AG04449 (cell line): ENCODE data around the gene ZNHIT1.
"Not testable (repeated sequence)": the region's sequence is repeated elsewhere in the genome, so short reads cannot be mapped to it uniquely, and the experiment has no call there.

ENCODE experiments used
- CTCF ChIA-PET: fragments of 350-600 bp; formaldehyde crosslinking; extraction: SDS; loops from one replicate; lab custom pipeline; 2021; ENCODE audit warnings: antibody characterized with exemption; lab: Yijun Ruan, JAX
- POLR2A ChIA-PET: fragments of 400-600, 350-600 bp; formaldehyde crosslinking; extraction: SDS; loops from one replicate; lab custom pipeline; 2020; ENCODE audit warnings: antibody characterized with exemption, inconsistent platforms; lab: Yijun Ruan, JAX
- DNase-seq: peaks from one replicate; pipeline ENCODE4 v3.0.0-alpha.2; 2010; ENCODE audit warnings: low read depth, low spot score
- H3K4me3 ChIP-seq: 2 replicates; pipeline ENCODE4 v1.5.1; 2011; ENCODE audit warnings: low read depth, mild to moderate bottlenecking, control low read depth, low read length
- TF ChIP-seq, protein P1 (sequence below): IDR thresholded peaks from one replicate; pipeline ENCODE4 v1.5.1; 2011; ENCODE audit warnings: mild to moderate bottlenecking, moderate library complexity, low read length, control low read depth, inconsistent platforms; ENCODE audit not compliant: insufficient read depth; ENCODE audit errors: missing control alignments

Gene ZNHIT1

DNA sequence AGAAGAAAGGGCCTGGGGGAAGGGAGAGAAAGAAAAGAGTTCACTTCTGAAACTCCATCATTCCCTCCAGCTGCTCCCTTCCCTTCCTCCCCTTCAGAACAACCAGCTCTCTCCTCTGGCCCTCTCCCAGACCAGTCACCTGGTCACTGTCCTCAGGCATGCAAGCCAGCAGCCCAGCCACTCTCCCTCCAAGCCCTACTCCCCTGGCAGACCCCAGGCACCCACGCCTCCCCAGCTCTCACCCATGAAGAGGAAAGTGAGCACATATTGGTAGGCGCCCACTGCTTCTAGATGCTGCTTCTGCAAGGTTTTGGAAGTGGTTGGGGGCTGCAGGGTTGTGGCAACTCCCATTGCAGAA lies 17.5 kb upstream of the ZNHIT1 start:
- ChIA-PET CTCF (interaction anchor here (0.7 to 6.6 kb wide), 5 partner anchors 8 to 83 kb away, joined by 3 to 83 read pairs (median 6); no protein-coding TSS in a partner anchor), POLR2A (no interaction called here)
- H3K4me3 ChIP-seq = no peak overlapping the region
- TF ChIP-seq, protein P1, sequence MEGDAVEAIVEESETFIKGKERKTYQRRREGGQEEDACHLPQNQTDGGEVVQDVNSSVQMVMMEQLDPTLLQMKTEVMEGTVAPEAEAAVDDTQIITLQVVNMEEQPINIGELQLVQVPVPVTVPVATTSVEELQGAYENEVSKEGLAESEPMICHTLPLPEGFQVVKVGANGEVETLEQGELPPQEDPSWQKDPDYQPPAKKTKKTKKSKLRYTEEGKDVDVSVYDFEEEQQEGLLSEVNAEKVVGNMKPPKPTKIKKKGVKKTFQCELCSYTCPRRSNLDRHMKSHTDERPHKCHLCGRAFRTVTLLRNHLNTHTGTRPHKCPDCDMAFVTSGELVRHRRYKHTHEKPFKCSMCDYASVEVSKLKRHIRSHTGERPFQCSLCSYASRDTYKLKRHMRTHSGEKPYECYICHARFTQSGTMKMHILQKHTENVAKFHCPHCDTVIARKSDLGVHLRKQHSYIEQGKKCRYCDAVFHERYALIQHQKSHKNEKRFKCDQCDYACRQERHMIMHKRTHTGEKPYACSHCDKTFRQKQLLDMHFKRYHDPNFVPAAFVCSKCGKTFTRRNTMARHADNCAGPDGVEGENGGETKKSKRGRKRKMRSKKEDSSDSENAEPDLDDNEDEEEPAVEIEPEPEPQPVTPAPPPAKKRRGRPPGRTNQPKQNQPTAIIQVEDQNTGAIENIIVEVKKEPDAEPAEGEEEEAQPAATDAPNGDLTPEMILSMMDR = no peak
- DNase-seq = no peak

DNA sequence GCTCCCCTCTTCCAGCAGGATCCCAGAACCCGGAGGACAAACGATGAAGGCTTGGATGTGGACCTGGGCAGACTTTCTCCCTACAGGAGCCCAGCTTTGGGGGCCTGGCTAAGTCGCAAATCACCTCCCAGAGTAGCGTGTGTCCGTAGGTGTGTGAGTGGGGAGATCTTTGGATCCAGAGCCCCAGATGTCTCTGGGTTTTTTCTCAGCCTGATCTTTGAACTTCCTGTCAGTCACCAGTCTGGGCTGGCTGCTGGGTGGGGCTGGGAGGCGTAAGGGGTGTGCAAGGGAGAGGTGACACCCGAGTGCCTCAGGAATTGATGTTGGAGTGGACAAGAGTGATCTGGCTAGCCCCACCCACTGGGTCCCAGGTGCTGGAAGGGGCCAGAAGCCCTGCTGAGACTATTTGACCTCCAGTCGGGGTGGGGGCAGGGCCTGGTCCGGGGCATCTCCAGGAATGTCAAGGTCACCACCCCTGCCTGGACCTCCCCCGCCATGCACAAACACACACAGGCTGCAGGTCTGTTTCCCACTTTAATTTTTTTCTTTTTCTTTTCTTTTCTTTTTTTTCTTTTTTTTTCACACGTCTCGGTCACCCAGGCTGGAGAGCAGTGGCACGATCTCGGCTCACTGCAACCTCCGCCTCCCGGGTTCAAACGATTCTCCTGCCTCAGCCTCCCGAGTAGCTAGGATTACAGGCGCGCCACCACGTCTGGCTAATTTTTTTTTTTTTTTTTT lies 16.9 kb upstream of the ZNHIT1 start, which contains the start of gene MOGAT3:
Gene MOGAT3, minus strand, starts transcription at position 175 of the 738 bp plus-strand sequence. CDS start 182 bp downstream, outside the sequence.
- no peak within 1 kb of the TSS for H3K4me3 ChIP-seq
- POLR2A ChIA-PET = no interaction called here

DNA sequence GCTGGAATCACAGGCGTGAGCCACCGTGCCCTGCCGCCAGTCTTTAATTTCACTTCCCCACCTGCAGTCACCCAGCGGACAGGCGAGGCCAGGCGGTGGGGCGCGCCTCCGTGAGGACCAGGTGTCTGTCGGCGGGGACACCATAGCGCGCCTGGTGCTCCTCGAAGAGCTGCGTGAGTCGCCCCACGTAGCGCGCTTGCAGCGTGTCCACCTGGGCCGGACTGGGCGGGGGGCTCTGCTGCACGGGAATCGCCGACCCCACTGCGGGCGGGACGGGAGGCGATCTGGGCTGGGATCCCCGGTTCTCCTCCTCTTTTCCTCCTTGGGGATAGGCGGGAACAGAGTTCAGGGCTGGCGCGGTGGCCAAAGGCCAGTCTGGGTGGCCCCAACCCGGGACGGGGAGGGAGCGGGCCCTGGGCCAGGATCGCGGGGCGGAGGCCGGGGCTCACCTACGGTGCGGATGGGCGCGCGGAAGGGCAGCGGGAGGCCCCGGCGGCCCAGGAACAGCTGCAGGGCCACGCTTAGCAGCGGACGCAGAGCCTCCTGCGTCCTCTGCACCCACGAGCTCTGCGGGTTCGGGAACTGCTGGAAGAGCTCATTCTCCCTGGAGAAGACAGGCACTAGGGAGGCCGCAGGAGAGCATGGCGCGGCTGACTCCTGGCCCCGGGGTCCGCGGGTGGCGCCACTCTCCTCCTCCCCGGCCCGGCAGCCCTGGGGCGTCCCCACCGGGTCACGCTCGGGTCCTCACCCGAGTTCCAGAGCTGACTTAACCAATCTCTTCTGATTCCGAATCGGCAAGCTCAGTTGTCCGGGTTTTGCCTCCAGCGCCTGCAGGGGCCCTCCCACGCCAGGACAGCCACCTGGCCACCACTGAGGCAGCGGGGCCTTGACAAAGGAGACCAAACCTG lies 16.0 kb upstream of the ZNHIT1 start:
- ChIA-PET CTCF (interaction anchor here (0.7 to 6.6 kb wide), 5 partner anchors 8 to 58 kb away, joined by 3 to 83 read pairs (median 3); no protein-coding TSS in a partner anchor), POLR2A (interaction anchor here (1.1 kb wide), 2 partner anchors 11 to 15 kb away, joined by 3 to 7 read pairs; partner anchors contain the start of genes PLOD3 and ZNHIT1)
- DNase-seq = no peak
- TF ChIP-seq, protein P1 = no peak
- no peak overlapping the region for H3K4me3 ChIP-seq

More for the DNA sequence above, 16.9 kb upstream of the ZNHIT1 start, which contains the start of gene MOGAT3:
- DNase-seq = no peak
- TF ChIP-seq, protein P1 = no peak
- CTCF ChIA-PET = interaction anchor here (0.7 to 6.6 kb wide), 6 partner anchors 8 to 82 kb away, joined by 3 to 83 read pairs (median 5); no protein-coding TSS in a partner anchor

DNA sequence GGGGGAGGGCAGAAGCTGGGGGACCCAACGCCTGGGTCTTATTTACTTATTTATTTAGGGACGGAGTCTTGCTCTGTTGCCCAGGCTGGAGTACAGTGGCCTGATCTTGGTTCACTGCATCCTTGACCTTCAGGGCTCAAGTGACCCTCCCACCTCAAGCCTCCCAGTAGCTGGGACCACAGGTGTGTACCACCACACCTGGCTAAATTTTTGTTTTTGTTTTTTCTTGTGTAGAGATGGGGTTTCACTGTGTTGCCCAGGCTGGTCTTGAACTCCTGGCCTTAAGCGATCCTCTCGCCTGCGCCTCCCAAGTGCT lies 15.4 kb upstream of the ZNHIT1 start:
- TF ChIP-seq, protein P1 = no peak
- no peak overlapping the region for H3K4me3 ChIP-seq
- no peak for DNase-seq
- ChIA-PET POLR2A (interaction anchor here (1.1 kb wide), 2 partner anchors 10 to 15 kb away, joined by 3 to 7 read pairs; partner anchors contain the start of genes PLOD3 and ZNHIT1), CTCF (interaction anchor here (0.8 to 6.6 kb wide), 5 partner anchors 10 to 58 kb away, joined by 3 to 83 read pairs (median 3); no protein-coding TSS in a partner anchor)

DNA sequence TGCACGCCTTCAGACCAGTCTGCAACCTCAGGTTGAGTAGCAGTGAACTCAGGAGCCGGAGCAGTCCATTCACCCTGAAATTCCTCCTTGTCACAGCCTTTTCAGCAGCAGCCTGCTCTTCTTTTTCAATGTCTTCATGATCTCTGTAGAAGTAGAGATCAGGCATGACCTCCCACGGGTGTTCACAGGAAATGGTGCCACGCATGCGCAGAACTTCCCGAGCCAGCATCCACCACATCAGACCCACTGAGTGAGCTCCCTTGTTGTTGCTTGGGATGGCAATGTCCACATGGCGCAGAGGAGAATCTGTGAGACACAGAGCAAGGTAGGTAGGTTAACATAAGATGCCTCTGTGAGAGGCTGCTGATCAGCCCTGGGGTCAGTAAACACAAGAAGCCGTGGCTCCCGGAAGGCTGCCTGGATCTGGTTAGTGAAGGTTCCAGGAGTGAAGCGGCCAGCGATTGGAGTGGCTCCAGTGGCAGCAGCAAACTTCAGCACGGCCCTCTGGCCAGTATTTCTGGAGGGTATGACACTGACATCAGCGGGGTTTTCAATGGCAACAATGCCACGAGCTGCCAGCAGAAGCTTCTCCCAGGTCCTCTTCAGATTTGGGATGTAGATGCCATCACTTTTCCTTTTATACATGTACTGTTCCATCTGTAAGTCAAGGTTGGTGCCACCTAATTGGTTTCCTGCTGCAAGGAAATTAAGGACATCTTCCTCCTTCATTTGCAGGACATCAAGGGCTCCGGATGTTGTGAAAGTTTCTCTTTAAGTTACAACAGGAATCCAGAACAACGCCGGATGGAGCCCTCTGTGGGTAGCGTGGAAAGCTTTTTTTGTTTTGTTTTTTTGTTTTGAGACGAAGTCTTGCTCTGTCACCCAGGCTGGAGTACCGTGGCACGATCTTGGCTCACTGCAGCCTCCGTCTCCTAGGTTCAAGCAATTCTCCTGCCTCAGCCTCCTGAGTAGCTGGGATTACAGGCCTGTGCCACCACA lies 13.9 kb upstream of the ZNHIT1 start:
- POLR2A ChIA-PET = interaction anchor here (1.5 kb wide), 1 partner anchor 13 kb away, joined by 6 read pairs; the partner anchor contains the start of genes PLOD3 and ZNHIT1
- H3K4me3 ChIP-seq, DNase-seq: not testable (repeated sequence)
- CTCF ChIA-PET = interaction anchor here (0.8 to 6.6 kb wide), 6 partner anchors 11 to 79 kb away, joined by 3 to 83 read pairs (median 4); partner anchors contain the start of gene ZNHIT1
